Hair follicle dermal papilla cell (primary cell): ENCODE results near the gene AKR1E2. TPM values are rescaled to one million over a fixed set of nuclear protein-coding genes. Genes with fewer than 3 reads are reported as not detected.

ENCODE experiments used
- total RNA-seq: library from RNA; depleted of rRNA; stranded (reverse); fragments of >200 nt; gene quantifications from 2 replicates; pipeline ENCODE4 v1.2.3, GENCODE V29; 2012

The AKR1E2 gene
- total RNA-seq: 10.7 and 17.5 TPM in 2 replicates

DNA sequence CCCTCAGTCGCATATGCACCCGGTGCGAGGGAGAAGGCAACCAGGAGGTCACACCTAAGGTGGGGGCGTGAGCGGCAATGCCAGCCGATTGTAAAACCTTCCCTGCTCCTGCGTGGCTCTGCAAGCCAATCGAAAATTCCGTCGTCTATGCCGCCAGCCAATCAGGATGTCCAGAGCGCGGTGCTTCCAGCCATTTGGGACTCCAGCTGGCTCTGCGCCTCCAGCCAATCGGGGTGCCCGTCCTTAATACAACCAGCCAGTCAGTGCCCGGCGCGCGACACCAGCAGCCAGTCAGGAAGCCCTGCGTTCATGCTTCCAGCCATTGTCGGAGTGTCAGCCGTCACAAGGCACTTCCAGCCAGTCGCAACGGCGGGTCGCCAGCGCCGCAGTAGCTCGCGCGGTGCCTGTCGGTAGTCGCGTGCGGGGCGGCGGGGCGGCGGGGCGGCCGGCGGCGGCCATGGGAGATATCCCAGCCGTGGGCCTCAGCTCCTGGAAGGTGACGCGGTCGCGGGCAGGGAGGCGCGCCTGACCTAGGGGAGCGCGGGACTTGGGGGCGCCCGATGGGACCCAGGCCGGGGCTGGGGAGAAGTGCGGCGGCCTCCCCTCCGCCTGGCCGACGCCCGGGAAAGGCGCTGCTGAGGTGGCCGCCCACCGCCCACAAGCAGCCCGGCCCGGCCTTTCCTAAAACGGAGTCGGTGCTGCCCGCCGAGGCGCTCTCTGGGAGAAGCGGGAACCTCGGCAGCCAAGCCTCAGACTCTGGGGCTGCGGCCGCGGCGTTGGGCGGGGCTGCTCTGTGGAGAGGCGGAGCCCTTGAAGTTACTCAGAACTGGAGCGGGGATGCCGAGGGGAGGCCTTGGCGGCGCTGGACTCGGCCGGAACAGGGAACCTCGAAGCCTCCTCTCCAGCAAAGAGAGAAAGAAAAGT, at the start of gene AKR1E2:
Gene AKR1E2, plus strand, starts transcription at position 340 of the 924 bp plus-strand sequence. Its CDS starts 118 bp downstream, at position 458.

Other genes with a start within 250 kb of the AKR1E2 start
- 60.7 and 75.3 TPM in 2 replicates for gene AKR1C1, start 137.2 kb downstream of the AKR1E2 start, total RNA-seq
- 36.7 and 46.4 TPM in 2 replicates for gene AKR1C2, start 177.7 kb downstream of the AKR1E2 start, total RNA-seq